ENCODE data around the gene DMD. TPM values are rescaled to one million over a fixed set of nuclear protein-coding genes. Genes with fewer than 3 reads are reported as not detected.

DMD gene
- total RNA-seq, 1 donor from 2014 or later = 127 TPM

DNA sequence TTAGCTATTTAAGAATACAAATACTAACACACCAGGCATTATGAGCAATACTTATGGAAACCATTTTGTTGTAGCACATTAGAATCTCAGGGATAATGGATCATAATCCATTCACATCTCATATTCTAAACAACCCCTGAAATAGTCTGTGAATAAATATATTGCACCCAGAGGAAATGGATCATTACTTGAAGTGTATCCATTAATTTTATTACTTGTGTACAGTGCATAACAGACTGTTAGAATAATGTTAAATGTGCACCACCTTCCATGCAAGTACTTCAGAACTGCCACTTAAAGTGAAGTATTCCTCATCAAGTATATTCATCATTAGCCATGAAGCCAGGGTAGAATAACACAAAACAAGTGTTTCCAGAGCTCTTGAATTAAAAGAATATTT lies 715.5 kb downstream of the DMD start:
- DNase-seq (ENCODE audit: low spot score) = no peak

DNA sequence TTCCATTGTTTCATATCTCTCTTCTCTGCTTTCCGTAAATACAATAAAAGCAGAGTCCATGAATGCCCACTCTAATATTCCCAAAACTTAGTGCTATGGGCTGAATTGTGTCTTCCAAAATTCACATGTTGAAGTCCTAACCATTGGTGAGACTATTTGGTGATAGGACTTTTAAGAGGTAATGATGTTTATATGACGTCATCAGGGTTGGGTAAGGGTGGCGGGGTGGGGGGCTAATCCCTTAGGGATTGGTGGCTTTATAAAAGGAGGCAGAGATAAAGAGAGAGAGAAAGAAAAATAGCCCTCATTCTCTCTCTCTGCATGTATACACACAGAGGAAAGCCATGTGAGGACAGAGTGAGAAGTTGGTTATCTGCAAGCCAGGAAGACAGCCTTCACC lies 722.2 kb downstream of the DMD start:
- DNase-seq (ENCODE audit: low spot score) = no peak

DNA sequence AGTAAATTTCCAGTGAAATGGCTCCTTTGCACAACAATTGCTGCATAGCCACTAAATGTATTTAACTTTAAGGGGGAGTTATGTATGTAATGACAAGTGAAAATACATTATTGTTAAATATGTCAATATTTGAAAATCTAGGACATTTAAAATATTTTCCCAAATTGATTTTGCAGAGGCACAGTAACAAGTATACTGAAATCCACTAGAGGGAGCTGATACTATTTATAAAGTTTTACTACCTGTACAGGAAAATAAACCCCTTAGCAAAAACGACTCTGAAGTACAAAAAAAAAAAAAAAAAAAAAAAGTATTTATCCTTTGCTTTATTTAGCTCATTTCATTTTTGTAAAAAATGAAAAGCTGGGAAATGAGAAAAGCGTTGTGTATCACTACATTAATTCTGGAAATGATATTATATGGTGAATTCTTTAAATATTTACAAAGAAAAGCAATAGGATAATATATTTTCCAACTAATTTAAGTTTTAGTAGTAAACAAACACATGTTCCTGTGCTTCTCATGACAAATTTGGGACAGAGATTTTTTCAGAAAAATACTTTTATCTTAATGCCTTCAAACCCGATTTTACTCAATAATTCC lies 727.7 kb downstream of the DMD start:
- DNase-seq (ENCODE audit: low spot score) = no peak

GRCh38 chrX:32480019-32480418 lies 731.3 kb downstream of the DMD start:
- no peak for DNase-seq (ENCODE audit: low spot score)

DNA sequence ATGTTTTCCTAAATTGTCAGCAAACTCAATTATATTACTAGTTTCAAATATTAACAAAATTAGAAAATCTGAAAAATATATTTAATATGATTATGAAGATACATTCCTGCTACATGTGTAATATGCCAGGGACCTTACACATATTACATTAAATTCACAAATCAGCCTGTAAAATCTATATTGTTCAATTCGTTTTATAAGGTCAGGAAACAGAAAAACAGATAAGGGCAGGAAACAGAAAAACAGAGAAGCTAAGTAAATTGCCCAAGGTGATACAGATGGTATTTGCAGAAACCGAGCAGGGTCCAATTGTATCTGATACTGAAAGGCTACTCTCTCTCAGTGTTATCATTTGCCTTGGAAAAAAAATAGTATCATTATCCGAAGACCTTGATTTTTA lies 739.0 kb downstream of the DMD start:
- DNase-seq (ENCODE audit: low spot score) = no peak

DNA sequence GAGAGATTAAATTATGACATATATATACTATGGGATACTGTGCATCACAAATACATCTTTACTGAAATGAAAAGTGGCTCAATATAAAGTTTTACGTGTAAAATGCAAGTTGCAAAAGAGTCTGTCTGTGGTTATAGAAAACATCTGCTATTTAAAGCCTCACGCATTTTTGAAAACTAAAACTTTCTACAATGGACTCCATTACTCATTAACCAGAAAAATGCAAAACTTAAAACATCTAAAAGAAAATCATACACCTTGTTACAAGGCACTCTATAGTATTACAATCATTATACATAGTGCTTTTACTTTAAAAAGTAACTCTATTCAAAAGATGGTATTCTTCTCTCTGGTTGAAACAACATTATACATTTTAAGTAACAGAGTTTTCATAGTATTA lies 755.6 kb downstream of the DMD start:
- DNase-seq (ENCODE audit: low spot score) = no peak

DNA sequence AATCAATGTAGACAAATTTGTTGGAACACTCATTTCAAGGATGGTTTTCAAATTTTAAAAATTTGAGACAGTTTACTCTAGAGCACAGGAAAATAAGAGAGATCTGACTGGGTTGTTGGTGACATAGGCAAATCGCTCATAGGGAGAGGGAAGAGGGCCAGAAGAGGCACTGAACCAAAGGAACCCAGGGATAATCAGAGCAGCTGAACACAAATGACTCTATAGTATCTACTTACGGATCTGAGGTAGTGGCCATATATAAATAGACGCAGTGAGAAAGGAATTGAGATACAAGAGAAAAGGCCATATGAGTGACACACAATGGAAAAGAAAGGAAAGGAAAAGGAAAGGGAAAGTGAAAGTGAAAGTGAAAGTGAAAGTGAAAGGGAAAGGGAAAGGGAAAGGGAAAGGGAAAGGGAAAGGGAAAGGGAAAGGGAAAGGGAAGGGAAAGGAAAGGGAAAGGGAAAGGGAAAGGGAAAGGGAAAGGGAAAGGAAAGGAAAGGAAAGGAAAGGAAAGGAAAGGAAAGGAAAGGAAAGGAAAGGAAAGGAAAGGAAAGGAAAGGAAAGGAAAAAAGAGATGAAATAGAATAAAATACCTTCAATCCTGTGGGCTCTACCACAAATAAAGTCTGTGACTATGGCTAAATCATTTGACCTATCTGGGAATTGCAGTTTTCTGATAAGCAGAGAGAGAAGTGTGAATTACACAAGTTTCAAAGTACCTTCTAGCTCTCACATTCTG lies 759.2 kb downstream of the DMD start:
- no peak for DNase-seq (ENCODE audit: low spot score)

DNA sequence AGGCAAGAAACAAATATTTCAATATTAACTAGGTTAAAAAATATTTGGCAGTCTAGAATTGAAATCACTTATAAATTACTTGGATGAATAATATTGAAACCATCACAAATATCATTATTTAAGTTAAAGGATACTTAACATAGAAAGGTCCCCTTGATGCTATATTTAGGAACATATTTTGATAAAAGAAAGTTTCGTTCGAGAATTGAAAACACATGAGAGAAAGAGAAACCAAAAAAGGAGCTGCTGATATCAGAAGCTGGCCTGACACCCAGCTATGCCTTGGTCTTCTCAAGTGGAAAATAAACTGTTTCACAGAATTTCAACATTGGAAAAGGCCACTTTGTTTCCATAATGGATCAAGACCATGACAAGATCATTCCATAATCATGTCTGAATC lies 762.4 kb downstream of the DMD start:
- no peak for DNase-seq (ENCODE audit: low spot score)

DNA sequence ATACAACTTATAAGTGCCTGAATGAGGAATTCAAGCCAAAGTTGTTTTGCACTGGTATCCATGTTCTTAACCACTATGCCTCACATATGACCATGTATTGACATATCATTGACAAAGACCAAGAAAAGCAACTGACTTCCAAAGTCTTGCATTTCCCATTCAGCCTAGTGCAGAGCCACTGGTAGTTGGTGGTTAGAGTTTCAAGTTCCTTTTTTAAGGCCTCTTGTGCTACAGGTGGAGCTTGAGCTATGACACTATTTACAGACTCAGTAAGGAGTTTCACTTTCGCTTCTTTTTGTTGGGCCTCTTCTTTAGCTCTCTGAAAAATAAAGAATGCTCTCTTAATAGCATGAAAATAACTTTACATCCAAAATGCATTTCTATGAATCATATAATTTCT lies 763.0 kb downstream of the DMD start:
- no peak for DNase-seq (ENCODE audit: low spot score)

GRCh38 chrX:32447640-32448039 lies 763.7 kb downstream of the DMD start:
- no peak for DNase-seq (ENCODE audit: low spot score)

DNA sequence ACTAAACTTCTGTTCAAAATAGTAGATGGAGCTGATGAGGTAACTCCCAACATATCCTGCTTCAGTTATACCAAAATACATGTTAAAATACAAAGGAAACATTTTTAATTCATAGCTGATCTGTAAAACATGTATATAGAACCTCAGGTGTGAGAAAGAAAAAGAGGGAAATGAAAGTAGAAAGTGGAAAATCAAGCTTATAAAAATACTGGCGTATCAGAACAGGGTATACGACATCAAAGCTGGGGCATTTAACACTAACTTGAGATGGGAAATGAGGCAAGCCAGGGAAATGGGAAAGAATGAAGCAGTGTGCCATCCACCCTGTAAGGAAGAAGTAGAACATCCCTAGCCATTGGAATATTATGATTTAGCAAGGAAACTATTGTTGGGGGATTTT lies 767.5 kb downstream of the DMD start:
- no peak for DNase-seq (ENCODE audit: low spot score)

- DNase-seq (ENCODE audit: low spot score) = no peak
Observed at GRCh38 chrX:32421266-32421665, 790.1 kb downstream of the DMD start.

- no peak for DNase-seq (ENCODE audit: low spot score)
Observed at GRCh38 chrX:32408389-32408788, 803.0 kb downstream of the DMD start.

DNA sequence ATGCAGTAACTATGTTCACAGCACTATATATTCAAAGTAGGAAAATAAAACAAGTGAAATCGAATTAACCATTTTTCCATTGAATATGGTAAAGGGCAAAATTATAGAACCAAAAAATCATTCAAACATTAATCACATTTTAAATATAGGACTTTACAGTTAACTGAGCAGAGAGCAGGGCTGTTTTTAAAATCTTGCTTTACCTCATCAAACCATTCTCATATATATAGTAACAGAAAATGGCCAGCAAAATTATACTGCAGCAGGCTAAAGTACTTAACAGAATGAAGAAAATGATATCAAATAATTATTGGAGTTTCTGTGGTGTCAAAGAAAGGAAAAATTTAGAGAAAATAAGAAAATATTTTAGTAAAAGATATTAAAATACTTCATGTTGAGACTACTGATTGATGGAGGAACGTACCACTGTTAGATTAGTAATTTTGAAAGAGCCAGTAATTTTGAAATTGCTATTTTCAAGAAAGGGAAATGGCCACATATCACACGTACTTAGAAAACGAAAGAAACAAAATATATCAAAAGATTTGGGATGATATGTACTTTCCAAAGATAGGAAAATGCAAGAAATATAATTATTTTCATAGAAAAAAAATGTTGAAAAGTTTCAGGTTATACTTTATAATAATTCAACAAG lies 813.7 kb downstream of the DMD start:
- DNase-seq (ENCODE audit: low spot score) = no peak

- DNase-seq (ENCODE audit: low spot score) = no peak
Observed at GRCh38 chrX:32395878-32396277, 815.5 kb downstream of the DMD start.

DNA sequence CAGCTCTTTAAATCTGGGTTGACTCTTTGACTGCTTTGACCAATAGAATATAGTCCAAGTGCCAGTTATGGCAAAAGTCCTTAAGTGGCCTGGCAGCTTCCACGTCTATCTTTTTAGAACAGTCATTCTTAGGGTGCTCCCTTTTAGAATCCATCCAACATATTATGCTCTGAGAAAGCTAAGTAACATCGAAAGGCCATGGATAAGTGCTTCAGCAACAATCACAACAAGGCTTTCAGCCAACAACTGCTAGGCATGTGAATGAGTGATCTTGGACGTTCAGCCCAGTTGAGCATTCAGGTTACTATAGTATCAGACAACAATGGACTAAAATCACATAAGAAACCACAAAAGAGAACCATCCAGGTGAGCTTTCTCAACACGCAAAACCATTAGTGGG lies 818.7 kb downstream of the DMD start:
- no peak for DNase-seq (ENCODE audit: low spot score)

GRCh38 chrX:32370456-32371205 lies 840.7 kb downstream of the DMD start:
- DNase-seq (ENCODE audit: low spot score) = no peak

DNA sequence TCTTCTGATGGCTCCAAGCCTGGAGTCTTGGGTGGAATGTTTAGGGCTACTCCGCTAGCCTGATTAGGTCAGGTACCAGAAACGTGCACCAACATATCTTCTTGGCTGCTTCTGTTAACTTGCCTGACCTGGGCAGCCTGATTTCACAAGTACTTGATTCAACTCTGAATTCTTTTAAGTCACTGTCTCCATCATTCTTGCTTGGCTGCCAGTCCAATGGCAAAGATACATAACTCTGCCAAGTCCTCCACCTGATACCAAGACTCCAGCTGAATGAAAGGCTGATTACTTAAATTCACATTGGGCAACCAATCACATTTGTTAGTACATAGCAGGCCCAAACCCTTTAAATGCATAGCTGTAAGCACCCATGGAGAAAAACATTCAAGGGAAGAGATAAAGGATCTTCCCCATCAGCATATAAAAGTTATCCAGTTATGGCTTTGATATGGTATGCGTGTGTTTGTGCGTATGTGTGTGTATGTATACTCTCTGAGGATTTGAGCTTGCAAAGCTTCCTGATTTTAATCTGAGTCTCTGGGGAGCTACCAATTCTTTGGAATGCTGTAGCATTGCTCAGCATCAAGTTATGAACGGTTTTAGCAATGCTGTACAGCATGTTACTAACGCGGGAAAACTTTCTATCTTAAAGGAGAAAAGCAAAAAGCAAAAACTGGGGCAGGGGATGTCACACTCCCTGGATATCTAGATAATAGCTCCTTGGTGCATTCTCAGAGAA lies 917.2 kb downstream of the DMD start:
- DNase-seq (ENCODE audit: low spot score) = no peak

DNA sequence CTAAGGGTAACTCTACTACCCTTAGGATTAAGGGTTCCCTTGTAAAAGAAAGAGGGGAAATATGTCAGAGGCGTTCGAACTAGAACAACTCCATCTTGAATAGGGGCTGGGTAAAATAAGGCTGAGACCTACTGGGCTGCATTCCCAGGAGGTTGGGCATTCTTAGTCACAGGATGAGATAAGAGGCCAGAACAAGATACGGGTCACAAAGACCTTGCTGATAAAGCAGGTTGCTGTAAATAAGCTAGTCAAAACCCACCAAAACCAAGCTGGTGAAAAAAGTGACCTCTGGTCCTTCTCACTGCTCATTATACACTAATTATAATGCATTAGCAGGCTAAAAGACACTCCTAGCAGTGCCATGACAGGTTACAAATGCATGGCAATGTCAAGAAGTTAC lies 922.0 kb downstream of the DMD start:
- no peak for DNase-seq (ENCODE audit: low spot score)

GRCh38 chrX:32281853-32282252 lies 929.5 kb downstream of the DMD start:
- no peak for DNase-seq (ENCODE audit: low spot score)

- no peak for DNase-seq (ENCODE audit: low spot score)
Observed at GRCh38 chrX:32280921-32281320, 930.4 kb downstream of the DMD start.

- no peak for DNase-seq (ENCODE audit: low spot score)
Observed at GRCh38 chrX:32280489-32280888, 930.9 kb downstream of the DMD start.
